Measurements from ENCODE around the gene TANGO6. TPM values are rescaled to one million over a fixed set of nuclear protein-coding genes. Genes with fewer than 3 reads are reported as not detected.

The TANGO6 gene
- total and polyA plus RNA-seq, 10 of the 15 experiments (the other 5 are each of a cell fraction or from before 2014, with no cell fraction given): 1.1 to 20.6 (median 11.0) TPM

GRCh38 chr16:68915589-68915988 is 72.3 kb downstream of the TANGO6 start:
- SMC1A ChIA-PET (ENCODE audit: uncharacterized antibody, unreplicated experiment): no interaction called here
- ATAC-seq (no peak), FAIRE-seq (no peak), DNase-seq (ENCODE audit: low read depth, low spot score) (no peak)
- RAD21 ChIA-PET (ENCODE audit: unreplicated experiment): no interaction called here
- H3K9me3 ChIP-seq (replicated peaks; ENCODE audit: control insufficient read depth, insufficient read depth, low read length): no peaks in the 10 kb centered on the region
- no peaks in the 10 kb centered on the region for H3K79me2 ChIP-seq (ENCODE audit: control insufficient read depth, insufficient read depth, low read length)
- in situ Hi-C loops (cut with MboI) (no loop called here), intact Hi-C loops (cut with micrococcal nuclease; ENCODE audit: unreplicated experiment) (no loop called here)
- H3K36me3 ChIP-seq (ENCODE audit: control insufficient read depth in 2 of 2, insufficient read depth in 2 of 2, low read length in 1 of 2): peaks cover 0 to 5% of the 10 kb centered on the region in 2 experiments; a peak in 1 of 4 replicates
- no peak overlapping the region for H3K27ac ChIP-seq (ENCODE audit: control insufficient read depth, insufficient read depth)
- POLR2A ChIA-PET: interaction anchor here (0.6 kb wide), 1 partner anchor 10 kb away, joined by 5 read pairs; no protein-coding TSS in a partner anchor
- no peak overlapping the region for H3K4me2 ChIP-seq (ENCODE audit: control insufficient read depth, insufficient read depth)
- no peak overlapping the region for H2AFZ ChIP-seq (ENCODE audit: control insufficient read depth, low read depth, low read length)
- TF ChIP-seq ESRRA (IDR thresholded peaks at IDR 0.05; ENCODE audit: low read length): no peak
- no peak for TF ChIP-seq NFYB (IDR thresholded peaks at IDR 0.05; ENCODE audit: insufficient read depth, low read depth, low read length)
- no peak for TF ChIP-seq EZH2 (IDR thresholded peaks at IDR 0.05; ENCODE audit: borderline replicate concordance, control insufficient read depth, low read depth, low read length)
- no peak for TF ChIP-seq ZNF274 (IDR thresholded peaks at IDR 0.05; ENCODE audit: insufficient read depth, insufficient read length)
- no peak for TF ChIP-seq MEF2A (IDR thresholded peaks at IDR 0.05; ENCODE audit: insufficient read depth, low read depth, low read length)
- no peak for TF ChIP-seq RAD51 (IDR thresholded peaks at IDR 0.05)
- TF ChIP-seq ZBTB4 (CRISPR knock-in tag; IDR thresholded peaks at IDR 0.05): no peak
- TF ChIP-seq FOXM1 (IDR thresholded peaks at IDR 0.05; ENCODE audit: low read depth, low read length): no peak
- TF ChIP-seq HDAC2 (IDR thresholded peaks at IDR 0.05): no peak
- no peak for TF ChIP-seq SRF (IDR thresholded peaks at IDR 0.05; ENCODE audit: low read depth in 2 of 2, low read length in 2 of 2)
- no peak for TF ChIP-seq SIN3A (IDR thresholded peaks at IDR 0.05; ENCODE audit: low read depth, low read length)
- no peak for TF ChIP-seq SMAD1 (IDR thresholded peaks at IDR 0.05; ENCODE audit: low read depth, partially characterized antibody)
- no peak for TF ChIP-seq TBL1XR1 (IDR thresholded peaks at IDR 0.05; ENCODE audit: low read depth, low read length)
- H3K4me1 ChIP-seq (ENCODE audit: control insufficient read depth, insufficient read depth, low read length): no peaks in the 10 kb centered on the region
- no TSS peak for BruUV-seq (replicated peaks)
- H3K9ac ChIP-seq (ENCODE audit: control insufficient read depth, insufficient read depth, low read length): no peak overlapping the region
- CTCF ChIA-PET: interaction anchor here (0.6 kb wide), 1 partner anchor 50 kb away, joined by 5 read pairs; no protein-coding TSS in a partner anchor
- no peaks in the 10 kb centered on the region for H3K27me3 ChIP-seq (replicated peaks in 1 of 2; ENCODE audit: control insufficient read depth in 2 of 2, insufficient read depth in 2 of 2, low read length in 1 of 2)
- no peaks in the 10 kb centered on the region for H4K20me1 ChIP-seq (ENCODE audit: control insufficient read depth, insufficient read depth)
- 80% methylated on average over 2 of the region's 2 CpGs for WGBS (ENCODE audit: insufficient coverage, insufficient replicate concordance, low lambda C conversion rate, missing lambda C conversion rate)
- H3K4me3 ChIP-seq: no peak overlapping the region
